Activated CD8-positive, alpha-beta T cell treated with anti-CD3 and anti-CD28 coated beads for 36 hours (primary cell): ENCODE data around the gene SPRR1A. TPM values are rescaled to one million over a fixed set of nuclear protein-coding genes. Genes with fewer than 3 reads are reported as not detected.

Experiments
- ATAC-seq: fragments of 200-7000 bp; cut with Tn5 transposase; one replicate; pipeline ENCODE4 v1.10.0; 2021; ENCODE audit warnings: mild to moderate bottlenecking, moderate library complexity
- CTCF ChIA-PET: fragments of 350-600 bp; sonication (Branson Sonifier 250); formaldehyde crosslinking; loops from one replicate; lab custom pipeline; 2021; ENCODE audit warnings: antibody characterized with exemption; lab: Charles Lee
- POLR2A ChIA-PET: fragments of 350-600 bp; sonication (Branson Sonifier 250); formaldehyde crosslinking; loops from one replicate; lab custom pipeline; 2021; ENCODE audit warnings: antibody characterized with exemption; lab: Charles Lee
- DNase-seq: peaks from one replicate; pipeline ENCODE4 v3.0.0-alpha.2; 2020
- H3K27ac Mint-ChIP-seq: one replicate; pipeline ENCODE4 v1.8.0; 2021; ENCODE audit warnings: mild to moderate bottlenecking, mixed read lengths
- H3K27me3 Mint-ChIP-seq: one replicate; pipeline ENCODE4 v1.8.0; 2021; ENCODE audit warnings: mixed read lengths
- H3K36me3 Mint-ChIP-seq: one replicate; pipeline ENCODE4 v1.8.0; 2021; ENCODE audit warnings: low read depth, mixed read lengths
- H3K4me1 Mint-ChIP-seq: one replicate; pipeline ENCODE4 v1.8.0; 2021; ENCODE audit warnings: low read depth, mixed read lengths
- H3K4me3 Mint-ChIP-seq: one replicate; pipeline ENCODE4 v1.8.0; 2021; ENCODE audit warnings: mild to moderate bottlenecking, moderate library complexity, mixed read lengths
- H3K9me3 Mint-ChIP-seq: one replicate; pipeline ENCODE4 v1.8.0; 2021; ENCODE audit warnings: mixed read lengths
- CTCF ChIP-seq: fragments of 200-600 bp; IDR thresholded peaks from one replicate; pipeline ENCODE4 v1.8.0; 2022; ENCODE audit warnings: antibody characterized with exemption, mild to moderate bottlenecking
- intact Hi-C: fragments of 100-400 bp; cut with micrococcal nuclease; formaldehyde crosslinking; loops from one replicate; pipeline ENCODE4 v1.10.0; 2022
- total RNA-seq, 2 experiments: library from RNA; stranded (reverse); gene quantifications; one replicate each; pipeline ENCODE4 v1.2.3, GENCODE V29; 2021

Gene SPRR1A
- total RNA-seq, 2 experiments from 2014 or later = not detected

DNA sequence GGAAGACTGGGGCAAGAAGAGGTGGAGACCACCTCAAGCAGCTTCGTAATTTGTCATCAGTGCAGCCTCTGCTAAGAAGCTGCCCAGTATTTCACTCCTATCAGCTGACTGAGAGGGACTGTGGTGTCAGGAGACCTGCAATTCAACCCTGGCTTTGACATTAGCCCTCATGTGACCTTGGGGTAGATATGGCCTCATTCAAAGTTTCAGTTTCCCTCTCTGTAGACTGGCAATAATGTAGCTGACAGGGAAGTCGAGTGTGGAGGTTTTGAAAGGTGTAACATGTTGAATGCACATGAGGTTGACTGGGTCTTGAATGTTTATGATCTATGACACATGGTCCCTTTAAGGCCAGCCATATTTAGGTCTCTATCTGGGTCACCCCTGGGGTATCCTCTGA is 15.6 kb upstream of the SPRR1A start:
- Mint-ChIP-seq H3K27ac (no peak overlapping the region), H3K9me3 (no peaks in the 10 kb centered on the region), H3K36me3 (no peaks in the 10 kb centered on the region), H3K4me1 (no peaks in the 10 kb centered on the region), H3K27me3 (peaks cover 14% of the 10 kb centered on the region), H3K4me3 (no peak overlapping the region)
- TF ChIP-seq CTCF = no peak
- intact Hi-C loops = no loop called here
- CTCF ChIA-PET = no interaction called here
- POLR2A ChIA-PET = no interaction called here
- DNase-seq = no peak
- ATAC-seq = no peak

- TF ChIP-seq CTCF = no peak
- no peaks in the 10 kb centered on the region for H3K9me3 Mint-ChIP-seq
- no peak for DNase-seq
- H3K4me3 Mint-ChIP-seq = no peak overlapping the region
- POLR2A ChIA-PET = no interaction called here
- intact Hi-C loops = no loop called here
- ATAC-seq = no peak
- H3K36me3 Mint-ChIP-seq = no peaks in the 10 kb centered on the region
- H3K27me3 Mint-ChIP-seq = peaks cover 15% of the 10 kb centered on the region
- CTCF ChIA-PET = no interaction called here
- no peak overlapping the region for H3K27ac Mint-ChIP-seq
- H3K4me1 Mint-ChIP-seq = no peaks in the 10 kb centered on the region
Measured at GRCh38 chr1:152969036-152969435, 14.8 kb upstream of the SPRR1A start.

- H3K36me3 Mint-ChIP-seq = no peaks in the 10 kb centered on the region
- DNase-seq (no peak), ATAC-seq (no peak)
- no peaks in the 10 kb centered on the region for H3K9me3 Mint-ChIP-seq
- no peak within 1 kb of the TSS for H3K4me3 Mint-ChIP-seq
- H3K27ac Mint-ChIP-seq = no peak within 1 kb of the TSS
- intact Hi-C loops = no loop called here
- no peaks in the 10 kb centered on the region for H3K4me1 Mint-ChIP-seq
- H3K27me3 Mint-ChIP-seq = peaks cover 10% of the 10 kb centered on the region
- POLR2A ChIA-PET = no interaction called here
- no peak for TF ChIP-seq CTCF
- CTCF ChIA-PET = no interaction called here
Measured at GRCh38 chr1:152970495-152970894, 13.4 kb upstream of the SPRR1A start, which contains the start of gene SPRR4. SPRR4 (plus strand) TSS chr1:152970648; CDS start chr1:152971891, 1,243 bp downstream.

DNA sequence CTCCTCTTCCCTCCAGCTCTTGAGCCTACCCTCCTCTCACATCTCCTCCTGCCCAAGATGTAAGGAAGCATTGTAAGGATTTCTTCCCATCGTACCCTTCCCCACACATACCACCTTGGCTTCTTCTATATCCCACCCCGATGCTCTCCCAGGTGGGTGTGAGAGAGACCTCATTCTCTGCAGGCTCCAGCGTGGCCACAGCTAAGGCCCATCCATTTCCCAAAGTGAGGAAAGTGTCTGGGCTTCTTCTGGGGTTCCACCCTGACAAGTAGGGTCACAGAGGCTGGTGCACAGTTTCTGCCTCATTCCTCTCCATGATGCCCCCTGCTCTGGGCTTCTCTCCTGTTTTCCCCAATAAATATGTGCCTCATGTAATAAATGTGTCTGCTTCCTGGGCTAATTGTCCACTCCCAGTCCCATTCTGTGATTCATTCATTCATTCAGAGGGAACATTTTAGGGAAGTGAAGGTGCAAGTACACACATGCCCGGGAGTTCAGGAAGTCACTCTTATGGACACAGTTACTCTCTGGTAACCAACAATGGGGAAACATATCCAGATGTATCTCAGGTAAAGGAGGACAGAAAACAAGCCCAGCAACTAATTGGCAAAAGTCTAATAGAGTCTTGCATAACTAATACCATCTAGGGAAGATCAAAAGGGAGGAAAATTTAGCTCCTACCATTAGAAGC is 11.5 kb upstream of the SPRR1A start:
- H3K9me3 Mint-ChIP-seq = no peaks in the 10 kb centered on the region
- H3K36me3 Mint-ChIP-seq = no peaks in the 10 kb centered on the region
- intact Hi-C loops = no loop called here
- no peaks in the 10 kb centered on the region for H3K4me1 Mint-ChIP-seq
- CTCF ChIA-PET = no interaction called here
- POLR2A ChIA-PET = no interaction called here
- DNase-seq = no peak
- TF ChIP-seq CTCF = no peak
- no peak overlapping the region for H3K27ac Mint-ChIP-seq
- no peak for ATAC-seq
- no peak overlapping the region for H3K4me3 Mint-ChIP-seq
- peaks cover 9% of the 10 kb centered on the region for H3K27me3 Mint-ChIP-seq

DNA sequence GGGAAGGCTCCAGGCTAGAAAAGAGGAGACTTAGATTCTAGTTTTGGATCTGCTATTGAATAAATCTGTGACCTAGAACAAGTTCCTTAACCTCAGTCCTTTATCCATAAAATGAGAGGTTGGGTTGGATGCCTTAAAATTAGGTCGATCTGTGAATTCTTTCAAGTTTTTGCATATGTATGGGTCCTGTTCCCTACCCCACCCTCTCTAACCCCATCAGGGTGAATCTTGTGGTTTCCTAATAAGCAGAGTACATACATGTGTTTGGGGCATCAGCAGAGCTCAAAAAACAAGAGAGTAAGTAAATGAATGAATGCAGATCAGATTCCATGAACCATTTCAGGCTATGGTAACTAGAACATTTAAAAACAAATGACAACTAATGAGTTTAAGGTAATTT is 7.2 kb upstream of the SPRR1A start:
- no peak for TF ChIP-seq CTCF
- Mint-ChIP-seq H3K4me3 (no peak overlapping the region), H3K9me3 (no peaks in the 10 kb centered on the region), H3K36me3 (no peaks in the 10 kb centered on the region), H3K27ac (no peak overlapping the region), H3K4me1 (no peaks in the 10 kb centered on the region), H3K27me3 (peaks cover 10% of the 10 kb centered on the region)
- POLR2A ChIA-PET = no interaction called here
- CTCF ChIA-PET = no interaction called here
- no peak for ATAC-seq
- intact Hi-C loops = no loop called here
- DNase-seq = no peak
